K562 treated with DMSO at 1 percent for 4 hours (cell line): ENCODE data around the gene SOX21. TPM values are rescaled to one million over a fixed set of nuclear protein-coding genes. Genes with fewer than 3 reads are reported as not detected.

Experiments used
- total RNA-seq: library from RNA; unstranded; fragments of 300-600 nt; gene quantifications from 2 replicates; pipeline ENCODE4 v1.2.3, GENCODE V29; 2022; ENCODE audit not compliant: insufficient read depth

Gene SOX21
- not detected in 2 replicates for total RNA-seq

DNA sequence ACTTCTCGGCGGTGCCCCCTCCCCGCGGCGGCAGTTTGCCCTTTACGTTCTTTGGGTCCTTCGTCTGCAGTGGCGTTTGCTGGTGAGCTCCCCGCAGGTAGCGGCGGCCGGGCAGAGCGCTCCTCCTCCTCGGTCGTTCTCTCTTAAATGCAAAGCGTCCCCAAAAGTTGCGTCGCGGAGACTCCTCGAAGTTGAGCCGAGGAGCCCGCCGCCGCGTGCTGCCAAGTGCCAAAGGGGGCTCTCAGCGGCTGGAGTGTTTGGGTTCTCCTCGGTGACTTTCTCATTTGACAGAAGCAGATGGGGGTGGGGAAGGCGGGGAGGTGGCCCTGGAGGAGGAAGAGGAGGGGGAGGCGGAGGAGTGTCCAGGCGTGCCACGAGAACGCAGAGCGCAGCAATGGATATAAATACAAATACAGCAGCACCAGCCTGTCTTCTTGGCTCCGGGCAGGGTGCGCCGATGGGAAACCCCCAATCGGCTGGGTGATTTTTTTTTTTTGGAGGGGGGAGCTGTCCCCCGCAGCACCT lies at the start of gene SOX21:
Gene SOX21 (minus strand): TSS at position 259 of the 525 bp plus-strand sequence. CDS start 496 bp downstream, outside the sequence.

Other genes starting within 250 kb of the SOX21 start
- gene DCT, start 232.9 kb downstream of the SOX21 start, total RNA-seq: 0.64 and 1.2 TPM in 2 replicates
- 7.3 and 8.6 TPM in 2 replicates for gene TGDS, start 116.4 kb downstream of the SOX21 start, total RNA-seq
- gene GPR180, start 110.7 kb downstream of the SOX21 start, total RNA-seq: 1.4 and 1.7 TPM in 2 replicates